ENCODE data around the gene GIMAP7. TPM values are rescaled to one million over a fixed set of nuclear protein-coding genes. Genes with fewer than 3 reads are reported as not detected.
"Not testable (repeated sequence)": the region's sequence is repeated elsewhere in the genome, so short reads cannot be mapped to it uniquely, and the experiment has no call there.

The GIMAP7 gene
- total RNA-seq, 3 donors from 2014 or later = 9.4 to 22.1 (median 15.7) TPM

GRCh38 chr7:150481186-150481920 is 33.3 kb upstream of the GIMAP7 start:
- intact Hi-C loops (cut with DNase I; ENCODE audit: low total_unique reads) = no loop called here
- Histone ChIP-seq H3K27ac (peak overlapping the region in 1 of 2 donors; percentile 36), H3K4me1 (no peaks in the 10 kb centered on the region), H3K4me3 (no peak overlapping the region), H3K27me3 (no peaks in the 10 kb centered on the region), H3K9me3 (no peaks in the 10 kb centered on the region), H3K36me3 (no peaks in the 10 kb centered on the region)
- DNase-seq (ENCODE audit: low spot score in 2 of 2) = no peak
- TF ChIP-seq POLR2AphosphoS5 (IDR thresholded peaks at IDR 0.05) = no peak
- TF ChIP-seq CTCF (IDR thresholded peaks at IDR 0.05) = no peak
- no peak for TF ChIP-seq POLR2A (IDR thresholded peaks at IDR 0.05)

GRCh38 chr7:150481922-150482321 is 32.8 kb upstream of the GIMAP7 start:
- intact Hi-C loops (cut with DNase I; ENCODE audit: low total_unique reads) = no loop called here
- TF ChIP-seq CTCF (IDR thresholded peaks at IDR 0.05) = no peak
- no peak for TF ChIP-seq POLR2A (IDR thresholded peaks at IDR 0.05)
- no peak for TF ChIP-seq POLR2AphosphoS5 (IDR thresholded peaks at IDR 0.05)
- H3K27ac ChIP-seq = peak overlapping the region in 1 of 2 donors; percentile 36

GRCh38 chr7:150483514-150483913 is 31.2 kb upstream of the GIMAP7 start:
- DNase-seq (ENCODE audit: low spot score in 2 of 2); H3K4me1 ChIP-seq; H3K4me3 ChIP-seq; H3K27me3 ChIP-seq; H3K36me3 ChIP-seq; H3K9me3 ChIP-seq; intact Hi-C loops (cut with DNase I; ENCODE audit: low total_unique reads): not testable (repeated sequence)
- H3K27ac ChIP-seq = peak overlapping the region in 1 of 2 donors; percentile 14

More at GRCh38 chr7:150481922-150482321, 32.8 kb upstream of the GIMAP7 start:
- Histone ChIP-seq H3K36me3 (no peaks in the 10 kb centered on the region), H3K9me3 (no peaks in the 10 kb centered on the region), H3K27me3 (no peaks in the 10 kb centered on the region), H3K4me3 (no peak overlapping the region), H3K4me1 (no peaks in the 10 kb centered on the region)
- no peak for DNase-seq (ENCODE audit: low spot score in 2 of 2)

GRCh38 chr7:150484071-150484470 is 30.6 kb upstream of the GIMAP7 start:
- peak overlapping the region in 1 of 2 donors; percentile 14 for H3K27ac ChIP-seq
- H3K4me3 ChIP-seq; intact Hi-C loops (cut with DNase I; ENCODE audit: low total_unique reads); H3K27me3 ChIP-seq; H3K36me3 ChIP-seq; H3K4me1 ChIP-seq; DNase-seq (ENCODE audit: low spot score in 2 of 2); H3K9me3 ChIP-seq: not testable (repeated sequence)

- Histone ChIP-seq H3K27ac (no peak overlapping the region), H3K9me3 (no peaks in the 10 kb centered on the region), H3K4me3 (no peak overlapping the region), H3K27me3 (no peaks in the 10 kb centered on the region), H3K36me3 (no peaks in the 10 kb centered on the region), H3K4me1 (no peaks in the 10 kb centered on the region)
- TF ChIP-seq POLR2AphosphoS5 (IDR thresholded peaks at IDR 0.05) = no peak
- TF ChIP-seq CTCF (IDR thresholded peaks at IDR 0.05) = no peak
- TF ChIP-seq POLR2A (IDR thresholded peaks at IDR 0.05) = no peak
- intact Hi-C loops (cut with DNase I; ENCODE audit: low total_unique reads) = no loop called here
- no peak for DNase-seq (ENCODE audit: low spot score in 2 of 2)
Measured at GRCh38 chr7:150487625-150488024, 27.0 kb upstream of the GIMAP7 start.

GRCh38 chr7:150489782-150490181 is 24.9 kb upstream of the GIMAP7 start:
- no peak for TF ChIP-seq CTCF (IDR thresholded peaks at IDR 0.05)
- intact Hi-C loops (cut with DNase I; ENCODE audit: low total_unique reads) = no loop called here
- no peaks in the 10 kb centered on the region for H3K9me3 ChIP-seq
- H3K4me1 ChIP-seq = no peaks in the 10 kb centered on the region
- no peak for DNase-seq (ENCODE audit: low spot score in 2 of 2)
- no peak overlapping the region for H3K27ac ChIP-seq
- H3K27me3 ChIP-seq = no peaks in the 10 kb centered on the region
- no peak overlapping the region for H3K4me3 ChIP-seq
- no peaks in the 10 kb centered on the region for H3K36me3 ChIP-seq

GRCh38 chr7:150493442-150493841 is 21.2 kb upstream of the GIMAP7 start:
- H3K27me3 ChIP-seq; H3K27ac ChIP-seq; H3K4me1 ChIP-seq; H3K9me3 ChIP-seq; H3K4me3 ChIP-seq; H3K36me3 ChIP-seq; intact Hi-C loops (cut with DNase I; ENCODE audit: low total_unique reads); DNase-seq (ENCODE audit: low spot score in 2 of 2): not testable (repeated sequence)

Data from breast epithelium (tissue), 4 donors.